Measurements from ENCODE around the gene BEX5. TPM values are rescaled to one million over a fixed set of nuclear protein-coding genes. Genes with fewer than 3 reads are reported as not detected.

Gene BEX5
- total RNA-seq (2022; extraction: Qiagen RNA extraction): not detected in 5 replicates

DNA sequence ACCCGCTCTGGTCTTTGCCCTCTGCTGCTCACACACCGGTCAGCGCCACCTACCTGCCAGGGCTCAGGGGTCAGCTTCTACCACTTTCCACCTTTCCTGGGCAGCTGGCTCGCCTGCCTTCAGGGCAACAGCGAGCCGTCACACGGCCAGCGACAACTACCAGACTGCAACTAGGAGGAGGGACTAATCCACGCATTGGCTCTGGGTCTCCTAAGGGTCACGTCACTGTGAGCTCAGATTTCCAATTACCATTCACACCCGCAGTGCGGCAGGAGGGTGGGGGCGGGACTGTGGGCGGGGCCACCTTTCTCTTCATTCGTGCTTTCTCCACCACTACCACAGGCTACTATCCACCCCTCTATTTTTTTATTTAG, at the start of gene BEX5:
Gene BEX5, minus strand, starts transcription at position 172 of the 374 bp plus-strand sequence. CDS start 1,712 bp downstream, outside the sequence.

DNA sequence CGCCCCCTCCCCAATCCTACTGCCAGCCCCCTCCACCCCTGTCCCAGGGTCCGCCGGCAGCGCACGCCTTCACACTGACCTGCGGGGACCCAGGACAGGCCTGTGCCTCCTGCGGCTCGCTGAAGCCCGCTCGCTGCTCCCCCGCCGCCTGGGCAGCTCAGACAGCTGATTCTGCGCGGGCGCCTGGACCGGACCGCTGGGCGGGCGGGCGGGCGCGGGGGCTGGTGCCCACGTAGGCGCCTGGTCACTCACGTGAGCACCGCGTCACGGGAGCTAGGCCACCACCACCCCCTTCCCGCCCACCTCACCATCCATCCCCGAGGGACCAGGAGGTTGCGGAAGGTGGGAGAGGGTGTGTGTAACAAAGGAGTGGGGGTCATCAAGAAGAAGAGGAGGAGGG, 13.5 kb downstream of the BEX5 start, which contains the start of gene TCEAL6:
Gene TCEAL6, minus strand, starts transcription at position 208 of the 400 bp plus-strand sequence.

DNA sequence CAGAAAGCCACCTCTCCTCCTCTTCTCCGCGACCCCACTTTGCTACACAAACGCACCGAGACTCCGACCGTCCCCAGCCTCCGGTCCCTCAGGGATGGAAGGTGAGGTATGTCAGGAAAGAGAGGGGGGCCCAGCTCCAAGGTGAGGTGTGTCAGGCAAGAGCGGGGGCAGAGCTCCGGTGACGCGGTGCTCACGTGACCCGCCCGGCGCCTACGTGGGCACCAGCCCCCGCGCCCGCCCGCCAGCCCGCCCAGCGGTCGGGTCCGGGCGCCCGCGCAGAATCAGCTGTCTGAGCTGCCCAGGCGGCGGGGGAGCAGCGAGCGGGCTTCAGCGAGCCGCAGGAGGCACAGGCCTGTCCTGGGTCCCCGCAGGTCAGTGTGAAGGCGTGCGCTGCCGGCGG, 30.3 kb downstream of the BEX5 start, which contains the start of gene TCEAL2:
Gene TCEAL2, plus strand, starts transcription at position 244 of the 400 bp plus-strand sequence. CDS start 1,152 bp downstream, outside the sequence.

Other genes with a start within 250 kb of the BEX5 start
- 0.02 TPM in 1 of 5 replicates, not detected in the others for gene ZMAT1, start 223.9 kb downstream of the BEX5 start, total RNA-seq (2022; extraction: Qiagen RNA extraction)
- not detected in 5 replicates for gene TCEAL2, start 30.3 kb downstream of the BEX5 start, total RNA-seq (2022; extraction: Qiagen RNA extraction)
- gene TCEAL6, start 13.5 kb downstream of the BEX5 start, total RNA-seq (2022; extraction: Qiagen RNA extraction): not detected in 5 replicates
- gene TCP11X1, start 59.3 kb upstream of the BEX5 start, total RNA-seq (2022; extraction: Qiagen RNA extraction): not detected in 5 replicates
- gene NXF2, start 91.2 kb upstream of the BEX5 start, total RNA-seq (2022; extraction: Qiagen RNA extraction): not detected in 5 replicates